HCT116 (cell line): ENCODE results near the gene EHBP1. TPM values are rescaled to one million over a fixed set of nuclear protein-coding genes. Genes with fewer than 3 reads are reported as not detected.
A peak's percentile ranks its signal among the peaks of the same experiment; 100 is the strongest.

Experiments used
- ATAC-seq: fragments of 200-7000 bp; cut with Tn5 transposase; 2 replicates; pipeline ENCODE4 v1.9.1; 2020; ENCODE audit warnings: mild to moderate bottlenecking, moderate library complexity
- BruUV-seq: library from RNA; stranded (reverse); fragments of 400-500 nt; replicated peaks from 2 replicates; lab custom pipeline; 2021; lab: Mats Ljungman, UMichigan
- CTCF ChIA-PET: fragments of 300-600 bp; sonication (Branson Sonifier 250); formaldehyde crosslinking; loops from one replicate; lab custom pipeline; 2021; ENCODE audit warnings: antibody characterized with exemption; lab: Charles Lee
- POLR2A ChIA-PET: fragments of 300-600, 350-600 bp; sonication (Branson Sonifier 250); formaldehyde crosslinking; loops from one replicate; lab custom pipeline; 2021; ENCODE audit warnings: antibody characterized with exemption; lab: Charles Lee
- RAD21 ChIA-PET, 2 experiments: fragments of 300-600 bp; sonication (Branson Sonifier 250); formaldehyde crosslinking; loops; one replicate each; lab custom pipeline; 2023; ENCODE audit warnings: low total read pairs in 2 of 2; ENCODE audit not compliant: uncharacterized antibody in 2 of 2, unreplicated experiment in 2 of 2, low non-redundant PET in 1 of 2; lab: Charles Lee
- DNase-seq: peaks from one replicate; pipeline ENCODE4 v3.0.0-alpha.2; 2010; ENCODE audit warnings: low read depth, low spot score
- H2AFZ ChIP-seq: fragments of 200-600 bp; shearing (Covaris generic), sonication (generic); 2 replicates; pipeline ENCODE4 v1.6.1; 2017; ENCODE audit warnings: low read depth, mixed run types, mixed read lengths, antibody characterized with exemption, low read length; ENCODE audit not compliant: poor library complexity, severe bottlenecking
- H3K27ac ChIP-seq: 2 replicates; pipeline ENCODE4 v1.5.1; 2012; ENCODE audit warnings: low read depth, low read length
- H3K27me3 ChIP-seq: fragments of 200-600 bp; sonication (generic); 2 replicates; pipeline ENCODE4 v1.6.1; 2016; ENCODE audit warnings: mixed run types, low read length, mixed read lengths; ENCODE audit not compliant: insufficient read depth
- H3K36me3 ChIP-seq, 2 experiments: fragments of 200-500 bp in 1 of 2; fragments of 200-600 bp in 1 of 2; sonication (Bioruptor generic) in 1 of 2; sonication (generic) in 1 of 2; 2 replicates each; pipeline versions ENCODE4 v1.5.1 to v1.6.1; 2014 to 2016; ENCODE audit warnings: low read length in 2 of 2, inconsistent platforms in 1 of 2, mixed read lengths in 1 of 2, mixed run types in 1 of 2; ENCODE audit not compliant: insufficient read depth in 2 of 2, control insufficient read depth in 1 of 2
- H3K4me1 ChIP-seq, 2 experiments: fragments of 200-600 bp in 1 of 2; sonication (generic) in 1 of 2; 2 replicates each; pipeline versions ENCODE4 v1.5.1 to v1.6.1; 2012 to 2017; ENCODE audit warnings: low read length in 2 of 2, inconsistent platforms in 1 of 2, mild to moderate bottlenecking in 1 of 2, mixed read lengths in 1 of 2, mixed run types in 1 of 2, moderate library complexity in 1 of 2; ENCODE audit not compliant: insufficient read depth in 2 of 2, control insufficient read depth in 1 of 2
- H3K4me2 ChIP-seq: fragments of 200-600 bp; sonication (generic); 2 replicates; pipeline ENCODE4 v1.6.1; 2017; ENCODE audit warnings: mixed run types, low read length, mixed read lengths
- H3K4me3 ChIP-seq, 2 experiments: fragments of 200-600 bp in 1 of 2; sonication (generic) in 1 of 2; replicated peaks in 1 of 2; 2 replicates each; pipeline ENCODE4 v1.5.1; 2011 to 2016; ENCODE audit warnings: low read length in 2 of 2, control low read depth in 1 of 2, low read depth in 1 of 2, mild to moderate bottlenecking in 1 of 2, mixed read lengths in 1 of 2, mixed run types in 1 of 2
- H3K79me2 ChIP-seq: fragments of 200-600 bp; sonication (generic); 2 replicates; pipeline ENCODE4 v1.6.1; 2017; ENCODE audit warnings: mild to moderate bottlenecking, mixed run types, low read length, moderate library complexity, mixed read lengths; ENCODE audit not compliant: insufficient read depth
- H3K9ac ChIP-seq: fragments of 200-600 bp; sonication (generic); 2 replicates; pipeline ENCODE4 v1.6.1; 2016; ENCODE audit warnings: low read length, mixed read lengths
- H3K9me2 ChIP-seq: fragments of 200-600 bp; sonication (generic), shearing (Covaris generic); 2 replicates; pipeline ENCODE4 v1.6.1; 2017; ENCODE audit warnings: mixed run types, mild to moderate bottlenecking, moderate library complexity; ENCODE audit not compliant: insufficient read depth
- H3K9me3 ChIP-seq, 2 experiments: fragments of 200-500 bp in 1 of 2; fragments of 200-600 bp in 1 of 2; sonication (Bioruptor generic) in 1 of 2; sonication (generic) in 1 of 2; 2 replicates each; pipeline ENCODE4 v1.6.1; 2014 to 2017; ENCODE audit warnings: low read length in 2 of 2, mixed read lengths in 2 of 2, inconsistent platforms in 1 of 2, low read depth in 1 of 2, mild to moderate bottlenecking in 1 of 2, mixed run types in 1 of 2, moderate library complexity in 1 of 2; ENCODE audit not compliant: control insufficient read depth in 1 of 2, insufficient read depth in 1 of 2
- H4K20me1 ChIP-seq: fragments of 200-600 bp; sonication (generic), shearing (Covaris generic); 2 replicates; pipeline ENCODE4 v1.6.1; 2017; ENCODE audit warnings: mixed run types, mild to moderate bottlenecking, moderate library complexity; ENCODE audit not compliant: insufficient read depth
- ATF3 ChIP-seq: IDR thresholded peaks from 2 replicates; pipeline ENCODE4 v1.6.1; 2012
- CBX3 ChIP-seq: IDR thresholded peaks from 2 replicates; pipeline ENCODE4 v1.6.1; 2012; ENCODE audit warnings: low read depth
- EGR1 ChIP-seq: IDR thresholded peaks from 2 replicates; pipeline ENCODE4 v1.6.1; 2012; ENCODE audit warnings: low read depth
- EZH2 ChIP-seq: fragments of 200-600 bp; sonication (generic); IDR thresholded peaks from 2 replicates; pipeline ENCODE4 v1.6.1; 2017; ENCODE audit warnings: antibody characterized with exemption, mixed run types
- FOSL1 ChIP-seq: IDR thresholded peaks from 2 replicates; pipeline ENCODE4 v1.6.1; 2012; ENCODE audit warnings: low read depth
- POLR2A ChIP-seq: IDR thresholded peaks from 2 replicates; pipeline ENCODE4 v1.7.0; 2011; ENCODE audit warnings: borderline replicate concordance; ENCODE audit not compliant: insufficient read depth, insufficient read length; ENCODE audit errors: extremely low read depth
- POLR2AphosphoS5 ChIP-seq: IDR thresholded peaks from 2 replicates; pipeline ENCODE4 v1.6.1; 2011; ENCODE audit warnings: mild to moderate bottlenecking, low read depth, low read length, moderate library complexity
- RAD21 ChIP-seq: IDR thresholded peaks from 2 replicates; pipeline ENCODE4 v1.6.1; 2012; ENCODE audit warnings: low read depth, mild to moderate bottlenecking
- REST ChIP-seq: IDR thresholded peaks from 2 replicates; pipeline ENCODE4 v1.6.1; 2012; ENCODE audit warnings: low read depth
- SIN3A ChIP-seq: IDR thresholded peaks from 2 replicates; pipeline ENCODE4 v1.6.1; 2012; ENCODE audit warnings: low read depth
- intact Hi-C: fragments of 100-400 bp; cut with micrococcal nuclease; formaldehyde crosslinking; loops from 2 replicates; pipeline ENCODE4 v1.10.0; 2022
- total RNA-seq: library from RNA; stranded (reverse); gene quantifications from one replicate; pipeline ENCODE4 v1.2.1, GENCODE V29; 2021; ENCODE audit not compliant: unreplicated experiment

The EHBP1 gene
- total RNA-seq, 1 experiment from 2014 or later = 89.9 TPM

GRCh38 chr2:62663411-62663810 is 42.1 kb upstream of the EHBP1 start:
- Histone ChIP-seq H3K27ac (no peak overlapping the region), H3K36me3 (no peaks in the 10 kb centered on the region), H3K9ac (no peak overlapping the region), H3K4me3 (no peak overlapping the region), H3K9me2 (no peaks in the 10 kb centered on the region), H2AFZ (peak overlapping the region; percentile 66), H3K27me3 (no peaks in the 10 kb centered on the region), H3K9me3 (no peaks in the 10 kb centered on the region), H3K4me2 (no peak overlapping the region), H3K79me2 (no peaks in the 10 kb centered on the region), H3K4me1 (no peaks in the 10 kb centered on the region), H4K20me1 (no peaks in the 10 kb centered on the region)
- ChIA-PET CTCF (no interaction called here), RAD21 (no interaction called here), POLR2A (interaction anchor here (1.0 kb wide), 1 partner anchor 85 kb away, joined by 3 read pairs; no protein-coding TSS in a partner anchor)
- intact Hi-C loops = no loop called here
- no TSS peak for BruUV-seq
- ATAC-seq = no peak
- DNase-seq = no peak
- no peak for TF ChIP-seq FOSL1
- TF ChIP-seq CBX3 = no peak
- TF ChIP-seq POLR2A = no peak
- TF ChIP-seq SIN3A = no peak
- TF ChIP-seq ATF3 = no peak
- TF ChIP-seq EZH2 = no peak
- TF ChIP-seq RAD21 = no peak

GRCh38 chr2:62663920-62664795 is 41.4 kb upstream of the EHBP1 start:
- CTCF ChIA-PET = no interaction called here
- H2AFZ ChIP-seq = peak overlapping the region; percentile 71
- intact Hi-C loops = no loop called here
- H3K4me3 ChIP-seq = no peak overlapping the region
- RAD21 ChIA-PET = no interaction called here
- no peaks in the 10 kb centered on the region for H3K79me2 ChIP-seq
- ATAC-seq (no peak), DNase-seq (no peak)
- no peaks in the 10 kb centered on the region for H4K20me1 ChIP-seq
- no TSS peak for BruUV-seq
- H3K27me3 ChIP-seq = no peaks in the 10 kb centered on the region
- H3K9me2 ChIP-seq = no peaks in the 10 kb centered on the region
- no peaks in the 10 kb centered on the region for H3K36me3 ChIP-seq
- no peak overlapping the region for H3K9ac ChIP-seq
- no peaks in the 10 kb centered on the region for H3K9me3 ChIP-seq
- POLR2A ChIA-PET = interaction anchor here (1.0 kb wide), 1 partner anchor 86 kb away, joined by 3 read pairs; no protein-coding TSS in a partner anchor
- no peak overlapping the region for H3K27ac ChIP-seq
- TF ChIP-seq SIN3A = no peak
- TF ChIP-seq POLR2AphosphoS5 = no peak
- TF ChIP-seq REST = no peak
- TF ChIP-seq CBX3 = no peak
- no peak for TF ChIP-seq EGR1
- no peak overlapping the region for H3K4me2 ChIP-seq
- H3K4me1 ChIP-seq = no peaks in the 10 kb centered on the region
